Adrenal gland (tissue), 12 donors: ENCODE data around the gene RGL4. TPM values are rescaled to one million over a fixed set of nuclear protein-coding genes. Genes with fewer than 3 reads are reported as not detected.

ENCODE experiments used
- DNase-seq, 7 donors: peaks; one replicate each; pipeline ENCODE4 v3.0.0-alpha.2; 2019 to 2020
- H3K27ac ChIP-seq, 5 donors: fragments of 200-600 bp; sonication (generic) in 4 of 5; 1 replicate in 3 of 5; 2 replicates in 2 of 5; pipeline versions ENCODE4 v1.5.1 to v1.8.0; 2016 to 2020; ENCODE audit warnings: mild to moderate bottlenecking in 1 of 5
- H3K27me3 ChIP-seq: fragments of 200-600 bp; 2 replicates; pipeline ENCODE4 v1.8.0; 2021
- H3K36me3 ChIP-seq, 2 donors: fragments of 200-600 bp; replicated peaks in 1 of 2; 1 replicate in 1 of 2; 2 replicates in 1 of 2; pipeline versions ENCODE4 v1.5.1 to v1.8.0; 2018 to 2022
- H3K4me1 ChIP-seq, 2 donors: fragments of 200-600 bp; replicated peaks in 1 of 2; 1 replicate in 1 of 2; 2 replicates in 1 of 2; pipeline versions ENCODE4 v1.5.1 to v1.8.0; 2018 to 2021
- H3K4me3 ChIP-seq, 4 donors: fragments of 200-600 bp; sonication (generic) in 3 of 4; one replicate each; pipeline ENCODE4 v1.5.1; 2016 to 2018
- H3K9me3 ChIP-seq, 3 donors: fragments of 200-600 bp; sonication (generic) in 1 of 3; replicated peaks in 1 of 3; 1 replicate in 2 of 3; 2 replicates in 1 of 3; pipeline versions ENCODE4 v1.5.1 to v1.8.0; 2016 to 2021
- POLR2A ChIP-seq, 2 donors: fragments of 450-650 bp; IDR thresholded peaks; one replicate each; pipeline ENCODE4 v1.6.1; 2017; ENCODE audit warnings: antibody characterized with exemption in 2 of 2, mild to moderate bottlenecking in 2 of 2, moderate library complexity in 1 of 2
- WGBS, 4 donors: extraction: QIAGEN DNeasy Blood & Tissue Kit in 2 of 4; methylation state at CpG; one replicate each; pipeline versions ENCODE4 v1.1.5 to v1.1.7; 2013 to 2017; 5-methylcytosine and 5-hydroxymethylcytosine counted together
- intact Hi-C, 2 donors: fragments of 100-400 bp; cut with DNase I; formaldehyde crosslinking; loops; one replicate each; pipeline versions ENCODE4 v1.14.1 to v1.15.0; 2022 to 2023
- polyA plus RNA-seq, 3 donors: library from polyadenylated mRNA; stranded (reverse); fragments of 200-250 nt in 2 of 3; fragments of 350-450 nt in 1 of 3; fragmentation: Illumina TruSeq in 1 of 3; extraction: RNeasy Lipid Tissue Mini Kit (QIAGEN cat#74804) in 1 of 3; gene quantifications; one replicate each; pipeline ENCODE4 v1.2.3, GENCODE V29; 2013 to 2014
- total RNA-seq, 9 donors: library from RNA; depleted of rRNA in 4 of 9; stranded (reverse); fragments of >200 nt in 4 of 9; fragments of 120-200 nt in 1 of 9; fragmentation: NEBNext Ultra II Directional in 1 of 9; extraction: Animal tissue kit (Norgen Biotek cat#: 25700) in 1 of 9; gene quantifications; one replicate each; pipeline versions ENCODE4 v1.1.0 to v1.2.4, GENCODE V29; 2013 to 2023
- TF ChIP-seq, protein P1 (sequence below), 6 experiments: fragments of 450-650 bp in 4 of 6; fragments of 200-600 bp in 2 of 6; sonication (generic) in 1 of 6; IDR thresholded peaks; 1 replicate in 5 of 6; 2 replicates in 1 of 6; pipeline versions ENCODE4 v1.5.1 to v1.8.0; 2016 to 2021; ENCODE audit warnings: antibody characterized with exemption in 6 of 6, mild to moderate bottlenecking in 2 of 6, moderate library complexity in 1 of 6
- donor health status: healthy with polysubstance abuse.
- donor health status: Bipolar disorder and iron deficiency.
- donor health status: DM: yes; HTN: yes; CAD: no.
- donor health status: DM: no; HTN: no; CAD: no.
- donor health status: DM: no; HTN: no; CAD: no.
- donor health status: DM: yes; HTN: yes; CAD: no.

The RGL4 gene
- total and polyA plus RNA-seq, 12 donors: 0.84 to 3.1 (median 0.88) TPM; not detected in 9

DNA sequence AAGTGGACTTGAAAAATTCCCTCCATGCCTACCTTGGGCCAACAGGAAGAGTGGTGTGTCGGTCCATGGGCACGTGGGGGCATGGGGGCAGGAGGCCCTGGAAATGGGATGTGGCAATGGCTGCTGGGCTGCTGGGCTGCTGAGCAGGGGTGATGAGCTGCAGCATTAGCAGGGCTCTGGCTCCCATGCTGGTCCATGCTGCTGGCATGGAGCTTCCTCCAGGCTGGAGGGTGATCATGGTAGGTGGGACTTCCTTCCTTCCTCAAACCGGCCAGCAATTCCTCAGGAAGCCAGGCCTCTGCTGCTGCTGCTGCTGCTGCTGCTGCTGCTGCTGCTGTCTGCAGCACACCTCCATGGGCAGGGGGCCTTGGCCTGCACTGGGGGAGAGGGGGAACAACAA is 4.3 kb downstream of the RGL4 start:
- no peak for TF ChIP-seq POLR2A (IDR thresholded peaks at IDR 0.05)
- TF ChIP-seq, protein P1, sequence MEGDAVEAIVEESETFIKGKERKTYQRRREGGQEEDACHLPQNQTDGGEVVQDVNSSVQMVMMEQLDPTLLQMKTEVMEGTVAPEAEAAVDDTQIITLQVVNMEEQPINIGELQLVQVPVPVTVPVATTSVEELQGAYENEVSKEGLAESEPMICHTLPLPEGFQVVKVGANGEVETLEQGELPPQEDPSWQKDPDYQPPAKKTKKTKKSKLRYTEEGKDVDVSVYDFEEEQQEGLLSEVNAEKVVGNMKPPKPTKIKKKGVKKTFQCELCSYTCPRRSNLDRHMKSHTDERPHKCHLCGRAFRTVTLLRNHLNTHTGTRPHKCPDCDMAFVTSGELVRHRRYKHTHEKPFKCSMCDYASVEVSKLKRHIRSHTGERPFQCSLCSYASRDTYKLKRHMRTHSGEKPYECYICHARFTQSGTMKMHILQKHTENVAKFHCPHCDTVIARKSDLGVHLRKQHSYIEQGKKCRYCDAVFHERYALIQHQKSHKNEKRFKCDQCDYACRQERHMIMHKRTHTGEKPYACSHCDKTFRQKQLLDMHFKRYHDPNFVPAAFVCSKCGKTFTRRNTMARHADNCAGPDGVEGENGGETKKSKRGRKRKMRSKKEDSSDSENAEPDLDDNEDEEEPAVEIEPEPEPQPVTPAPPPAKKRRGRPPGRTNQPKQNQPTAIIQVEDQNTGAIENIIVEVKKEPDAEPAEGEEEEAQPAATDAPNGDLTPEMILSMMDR (IDR thresholded peaks at IDR 0.05): no peak
- H3K36me3 ChIP-seq: peaks cover 0 to 23% of the 10 kb centered on the region in 2 donors
- no peak overlapping the region for H3K4me3 ChIP-seq
- 73 to 92% (median 86%) methylated on average over 2 to 3 of the region's 3 CpGs for WGBS, 4 donors
- H3K4me1 ChIP-seq: no peaks in the 10 kb centered on the region
- no peak for DNase-seq
- H3K27ac ChIP-seq: no peak overlapping the region
- no peaks in the 10 kb centered on the region for H3K27me3 ChIP-seq
- no peaks in the 10 kb centered on the region for H3K9me3 ChIP-seq
- intact Hi-C loops: no loop called here

DNA sequence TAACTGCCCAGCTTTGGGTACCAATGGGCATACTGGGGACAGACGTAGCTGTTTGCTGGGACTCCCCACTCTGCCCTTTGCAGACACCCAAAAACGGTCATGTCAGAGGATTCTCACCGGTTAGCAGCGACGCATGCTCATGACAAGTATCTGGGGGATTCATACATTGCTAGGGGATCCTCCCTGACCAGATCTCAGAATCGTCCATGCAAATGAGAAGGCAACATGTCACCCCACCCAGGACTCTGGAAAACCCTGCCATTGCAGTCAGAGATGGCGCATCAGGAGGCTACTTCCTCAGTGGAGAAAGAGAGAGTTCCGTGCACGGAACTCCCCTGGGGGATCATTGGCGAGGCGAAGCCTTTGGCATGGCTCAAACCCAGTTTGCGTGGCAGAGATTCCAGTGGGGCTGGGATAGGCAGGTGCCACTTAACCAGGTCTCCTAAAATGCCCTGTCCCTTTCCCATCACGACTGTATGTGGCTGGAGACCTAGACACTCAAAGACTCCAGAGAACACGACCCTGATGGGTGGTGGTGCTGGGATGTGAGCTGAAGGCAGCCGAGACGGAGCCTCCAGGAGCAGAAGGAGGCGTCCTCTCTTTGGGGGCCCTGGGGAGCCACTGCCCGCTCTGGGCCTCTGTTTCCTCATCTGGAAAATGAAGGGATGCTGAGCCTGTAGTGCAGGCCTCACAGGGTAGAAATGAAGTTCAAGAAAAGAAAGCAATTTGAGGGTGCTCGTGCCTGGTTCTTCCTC is 4.9 kb downstream of the RGL4 start:
- Histone ChIP-seq H3K36me3 (peaks cover 0 to 23% of the 10 kb centered on the region in 2 donors), H3K27me3 (no peaks in the 10 kb centered on the region), H3K27ac (no peak overlapping the region), H3K4me1 (no peaks in the 10 kb centered on the region), H3K4me3 (no peak overlapping the region), H3K9me3 (no peaks in the 10 kb centered on the region)
- TF ChIP-seq, protein P1 (IDR thresholded peaks at IDR 0.05): no peak
- TF ChIP-seq POLR2A (IDR thresholded peaks at IDR 0.05): no peak
- intact Hi-C loops: no loop called here
- no peak for DNase-seq
- WGBS, 4 donors: 90 to 92% (median 92%) methylated on average over 13 to 19 of the region's 19 CpGs

DNA sequence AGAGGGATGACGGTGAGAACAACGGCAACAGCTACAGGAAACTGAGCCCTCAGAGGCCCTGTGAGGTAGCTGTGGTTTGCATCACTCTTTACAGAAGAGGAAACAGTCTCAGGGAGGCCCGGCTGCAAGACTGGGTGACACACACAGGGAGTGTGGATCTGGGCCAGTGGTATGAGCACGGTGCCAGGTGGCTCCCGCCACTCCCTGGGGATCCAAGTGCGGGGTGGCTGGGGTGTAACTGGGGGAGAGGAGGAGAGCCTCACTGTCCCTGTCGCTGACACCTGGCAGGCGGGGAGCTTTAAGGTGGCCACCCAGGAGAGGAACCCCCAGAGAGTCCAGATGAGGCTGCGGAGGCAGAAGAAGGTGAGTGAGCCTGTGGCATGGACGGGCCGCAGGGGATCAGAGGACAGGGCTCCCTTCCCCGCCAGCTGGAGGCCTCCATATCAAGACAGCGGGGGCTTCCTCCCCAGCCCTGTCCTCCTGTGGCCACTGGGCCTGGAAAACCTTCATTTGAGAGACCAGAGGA is 5.6 kb downstream of the RGL4 start:
- no peak overlapping the region for H3K4me3 ChIP-seq

More for the DNA sequence above, 5.6 kb downstream of the RGL4 start:
- 68 to 85% (median 77%) methylated on average over 12 to 13 of the region's 13 CpGs for WGBS, 4 donors
- H3K4me1 ChIP-seq: peaks cover 5 to 6% of the 10 kb centered on the region in 2 donors
- peaks cover 0 to 23% of the 10 kb centered on the region in 2 donors for H3K36me3 ChIP-seq
- intact Hi-C loops: no loop called here
- peak in 2 of 7 donors; percentile 32 to 40 for DNase-seq
- H3K27me3 ChIP-seq: no peaks in the 10 kb centered on the region
- H3K9me3 ChIP-seq: no peaks in the 10 kb centered on the region
- H3K27ac ChIP-seq: no peak overlapping the region
- TF ChIP-seq, protein P1 (IDR thresholded peaks at IDR 0.05): no peak
- TF ChIP-seq POLR2A (IDR thresholded peaks at IDR 0.05): no peak
